Upper lobe of left lung (tissue), 6 donors: ENCODE data around the gene SYNGR1. TPM values are rescaled to one million over a fixed set of nuclear protein-coding genes. Genes with fewer than 3 reads are reported as not detected.
"Not testable (repeated sequence)": the region's sequence is repeated elsewhere in the genome, so short reads cannot be mapped to it uniquely, and the experiment has no call there.

Experiments used
- ATAC-seq, 2 donors: fragments of 200-7000 bp; cut with Tn5 transposase; one replicate each; pipeline ENCODE4 v1.9.1; 2022; ENCODE audit warnings: mild to moderate bottlenecking in 2 of 2, moderate library complexity in 2 of 2; ENCODE audit not compliant: low FRiP score in 2 of 2
- DNase-seq, 2 donors: peaks; one replicate each; pipeline ENCODE4 v3.0.0-alpha.2; 2019 to 2020
- H3K27ac ChIP-seq, 4 donors: fragments of 200-600 bp; sonication (generic); one replicate each; pipeline ENCODE4 v1.5.1; 2016 to 2019
- H3K27me3 ChIP-seq, 4 donors: fragments of 200-600 bp; sonication (generic); one replicate each; pipeline ENCODE4 v1.5.1; 2017 to 2019
- H3K36me3 ChIP-seq, 4 donors: fragments of 200-600 bp; sonication (generic); one replicate each; pipeline ENCODE4 v1.5.1; 2016 to 2019
- H3K4me1 ChIP-seq, 4 donors: fragments of 200-600 bp; sonication (generic); one replicate each; pipeline ENCODE4 v1.5.1; 2018 to 2019
- H3K4me3 ChIP-seq, 4 donors: fragments of 200-600 bp; sonication (generic); one replicate each; pipeline ENCODE4 v1.5.1; 2017 to 2019; ENCODE audit warnings: mild to moderate bottlenecking in 2 of 4, moderate library complexity in 1 of 4
- H3K9me3 ChIP-seq, 4 donors: fragments of 200-600 bp; sonication (generic); one replicate each; pipeline ENCODE4 v1.5.1; 2018 to 2019
- CTCF ChIP-seq, 6 experiments: fragments of 450-650 bp in 4 of 6; fragments of 200-600 bp in 2 of 6; sonication (generic) in 2 of 6; IDR thresholded peaks; one replicate each; pipeline ENCODE4 v1.5.1; 2016 to 2019; ENCODE audit warnings: antibody characterized with exemption in 6 of 6
- EP300 ChIP-seq, 4 donors: sonication (generic); formaldehyde crosslinking; IDR thresholded peaks; one replicate each; pipeline ENCODE4 v1.5.1; 2017; ENCODE audit warnings: antibody characterized with exemption in 4 of 4, control low read depth in 2 of 4
- POLR2A ChIP-seq, 4 donors: fragments of 450-650 bp; IDR thresholded peaks; one replicate each; pipeline ENCODE4 v1.5.1; 2016 to 2017; ENCODE audit warnings: antibody characterized with exemption in 4 of 4, mild to moderate bottlenecking in 2 of 4
- POLR2AphosphoS5 ChIP-seq, 2 donors: sonication (generic); formaldehyde crosslinking; IDR thresholded peaks; one replicate each; pipeline ENCODE4 v1.5.1; 2017; ENCODE audit warnings: antibody characterized with exemption in 2 of 2
- WGBS, 2 donors: methylation state at CpG; one replicate each; pipeline ENCODE4 v1.1.5; 2017 to 2018; 5-methylcytosine and 5-hydroxymethylcytosine counted together
- total RNA-seq, 6 donors: library from RNA; depleted of rRNA in 4 of 6; stranded (reverse); fragments of >200 nt in 4 of 6; gene quantifications; one replicate each; pipeline versions ENCODE4 v1.1.0 to v1.2.1, GENCODE V29; 2016 to 2021
- donor health status: DM: no; HTN: no; CAD: no; lungs with moderate emphysema.
- donor health status: DM: no; HTN: yes; CAD: no; lungs with severe emphysema.

Gene SYNGR1
- total RNA-seq, 6 donors from 2014 or later = 2.0 to 14.6 (median 5.3) TPM

DNA sequence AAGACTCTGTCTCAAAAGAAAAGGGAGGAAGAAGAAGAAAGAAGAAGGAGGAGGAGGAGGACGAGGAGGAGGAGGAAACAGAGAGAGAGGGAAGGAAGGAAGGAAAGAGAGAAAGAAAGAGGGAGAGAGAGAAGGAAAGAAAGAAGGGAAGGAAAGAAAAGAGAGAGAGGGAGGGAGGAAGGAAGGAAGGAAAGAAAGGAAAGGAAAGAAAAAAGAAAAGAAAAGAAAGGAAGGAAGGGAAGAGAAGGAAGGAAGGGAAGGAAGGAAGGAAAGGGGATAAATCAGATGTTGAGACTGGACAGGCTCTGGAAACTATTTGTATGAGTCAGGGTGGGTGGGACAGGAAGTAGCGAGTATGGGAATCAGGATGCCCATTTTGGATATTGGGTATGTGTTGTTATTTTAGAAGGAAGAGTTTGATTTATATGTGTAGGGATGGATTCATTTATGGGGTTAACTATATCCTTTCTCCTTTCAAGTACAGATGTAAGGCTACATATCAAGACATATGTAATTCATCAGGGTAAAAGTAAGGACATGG, 24.3 kb upstream of the SYNGR1 start:
- no peak for DNase-seq
- Histone ChIP-seq H3K9me3 (no peaks in the 10 kb centered on the region), H3K36me3 (no peaks in the 10 kb centered on the region), H3K4me3 (no peak overlapping the region), H3K27ac (no peak overlapping the region), H3K27me3 (no peaks in the 10 kb centered on the region), H3K4me1 (peaks cover 2 to 3% (median 3%) of the 10 kb centered on the region in 4 donors)
- TF ChIP-seq CTCF (IDR thresholded peaks at IDR 0.05) (no peak), POLR2AphosphoS5 (IDR thresholded peaks at IDR 0.05) (no peak)
- no peak for ATAC-seq
- WGBS, 2 donors = 44 to 60% methylated on average over 2 of the region's 2 CpGs

GRCh38 chr22:39327995-39328754, 21.6 kb upstream of the SYNGR1 start:
- no peaks in the 10 kb centered on the region for H3K36me3 ChIP-seq
- no peaks in the 10 kb centered on the region for H3K9me3 ChIP-seq
- WGBS, 2 donors = 91 to 100% methylated on average over 2 to 16 of the region's 18 CpGs
- H3K27ac ChIP-seq = no peak overlapping the region
- ATAC-seq = peak in 1 of 2 donors; percentile 58
- no peak for TF ChIP-seq CTCF (IDR thresholded peaks at IDR 0.05)
- TF ChIP-seq POLR2AphosphoS5 (IDR thresholded peaks at IDR 0.05) = no peak
- TF ChIP-seq EP300 (IDR thresholded peaks at IDR 0.05) = no peak
- no peak for TF ChIP-seq POLR2A (IDR thresholded peaks at IDR 0.05)
- DNase-seq = peak in 1 of 2 donors; percentile 63
- H3K4me1 ChIP-seq = peaks cover 0 to 3% (median 0%) of the 10 kb centered on the region in 4 donors
- H3K4me3 ChIP-seq = no peak overlapping the region
- H3K27me3 ChIP-seq = no peaks in the 10 kb centered on the region

GRCh38 chr22:39330553-39330952, 19.2 kb upstream of the SYNGR1 start:
- not testable (repeated sequence) for H3K9me3 ChIP-seq, ATAC-seq, H3K36me3 ChIP-seq, DNase-seq, H3K4me1 ChIP-seq, H3K27ac ChIP-seq, H3K27me3 ChIP-seq, H3K4me3 ChIP-seq
- WGBS, 2 donors = 100% methylated on average over 1 of the region's 1 CpG

DNA sequence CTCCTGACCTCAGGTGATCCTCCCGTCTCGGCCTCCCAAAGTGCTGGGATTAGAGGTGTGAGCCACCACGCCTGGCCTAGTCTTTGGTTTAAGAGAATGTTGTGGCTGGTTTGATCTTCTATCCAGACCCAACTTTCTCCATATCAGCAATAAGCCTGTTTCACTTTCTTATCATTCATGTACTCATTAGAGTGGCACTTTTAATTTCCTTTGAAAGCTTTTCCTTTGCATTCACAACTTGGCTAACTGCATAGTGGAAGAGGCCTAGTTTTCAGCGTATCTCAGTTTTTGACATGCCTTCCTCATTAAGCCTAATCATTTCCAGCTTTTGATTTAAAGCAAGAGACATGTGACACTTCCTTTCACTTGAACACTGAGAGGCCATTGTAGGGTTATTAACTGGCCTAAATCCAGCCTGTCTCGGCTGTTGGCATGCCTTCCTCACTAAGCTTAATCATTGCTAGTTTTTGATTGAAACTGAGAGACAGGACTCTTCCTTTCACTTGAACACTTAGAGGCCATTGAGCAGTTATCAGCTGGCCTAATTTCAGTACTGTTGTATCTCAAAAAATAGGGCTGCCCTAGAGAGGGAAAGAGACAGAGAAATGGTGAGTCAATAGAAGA, 17.2 kb upstream of the SYNGR1 start:
- Histone ChIP-seq H3K27me3 (no peaks in the 10 kb centered on the region), H3K4me3 (no peak overlapping the region), H3K4me1 (peaks cover 0 to 3% (median 0%) of the 10 kb centered on the region in 4 donors), H3K36me3 (no peaks in the 10 kb centered on the region), H3K27ac (peak overlapping the region in 1 of 4 donors; percentile 30), H3K9me3 (no peaks in the 10 kb centered on the region)
- ATAC-seq = no peak
- WGBS, 2 donors = 49 to 60% methylated on average over 5 of the region's 5 CpGs
- DNase-seq = no peak
- TF ChIP-seq CTCF (IDR thresholded peaks at IDR 0.05) (no peak), POLR2AphosphoS5 (IDR thresholded peaks at IDR 0.05) (no peak), POLR2A (IDR thresholded peaks at IDR 0.05) (no peak), EP300 (IDR thresholded peaks at IDR 0.05) (no peak)

- DNase-seq (no peak), ATAC-seq (no peak)
- Histone ChIP-seq H3K9me3 (no peaks in the 10 kb centered on the region), H3K27me3 (no peaks in the 10 kb centered on the region), H3K4me3 (no peak overlapping the region), H3K36me3 (no peaks in the 10 kb centered on the region), H3K4me1 (no peaks in the 10 kb centered on the region), H3K27ac (no peak overlapping the region)
- WGBS, 2 donors = 82 to 86% methylated on average over 5 of the region's 5 CpGs
- TF ChIP-seq CTCF (IDR thresholded peaks at IDR 0.05) (no peak), EP300 (IDR thresholded peaks at IDR 0.05) (no peak), POLR2AphosphoS5 (IDR thresholded peaks at IDR 0.05) (no peak), POLR2A (IDR thresholded peaks at IDR 0.05) (no peak)
These were observed 13.4 kb upstream of the SYNGR1 start for GRCh38 chr22:39336411-39336810.

GRCh38 chr22:39339775-39340174, 10.0 kb upstream of the SYNGR1 start:
- H3K27me3 ChIP-seq, H3K4me1 ChIP-seq, H3K27ac ChIP-seq, H3K36me3 ChIP-seq, H3K9me3 ChIP-seq, DNase-seq, ATAC-seq, H3K4me3 ChIP-seq: not testable (repeated sequence)
- 77 to 78% methylated on average over 7 of the region's 7 CpGs for WGBS, 2 donors
